ENCODE data around the gene NUTM1.

DNA sequence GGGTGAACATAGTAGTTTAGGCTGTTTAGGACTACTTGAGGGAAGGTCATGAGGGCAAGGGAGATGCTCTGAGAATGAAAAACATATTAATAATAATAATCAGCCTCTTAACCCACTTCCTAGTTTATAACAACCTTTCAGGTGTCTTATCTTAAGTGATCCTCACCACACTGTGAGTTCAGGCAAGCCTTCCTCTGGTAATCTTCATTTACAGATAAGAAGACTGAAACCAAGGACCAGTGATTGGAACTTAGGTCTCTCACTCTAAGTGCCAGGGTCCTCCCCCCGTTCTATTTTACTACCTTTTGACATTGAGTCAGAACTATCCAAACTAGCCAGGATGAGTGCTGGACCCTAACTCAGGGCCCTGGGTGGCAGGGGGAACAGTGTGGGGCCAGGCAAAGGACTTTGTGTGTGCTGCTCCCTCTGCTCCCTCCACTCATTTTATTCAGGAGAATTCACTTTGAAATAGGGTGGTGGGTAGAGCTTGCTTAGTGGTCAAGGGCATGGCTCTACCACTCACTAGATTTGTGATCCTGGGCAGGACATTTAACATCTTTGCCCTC lies 5.7 kb downstream of the NUTM1 start:
- TF ChIP-seq, protein P1, sequence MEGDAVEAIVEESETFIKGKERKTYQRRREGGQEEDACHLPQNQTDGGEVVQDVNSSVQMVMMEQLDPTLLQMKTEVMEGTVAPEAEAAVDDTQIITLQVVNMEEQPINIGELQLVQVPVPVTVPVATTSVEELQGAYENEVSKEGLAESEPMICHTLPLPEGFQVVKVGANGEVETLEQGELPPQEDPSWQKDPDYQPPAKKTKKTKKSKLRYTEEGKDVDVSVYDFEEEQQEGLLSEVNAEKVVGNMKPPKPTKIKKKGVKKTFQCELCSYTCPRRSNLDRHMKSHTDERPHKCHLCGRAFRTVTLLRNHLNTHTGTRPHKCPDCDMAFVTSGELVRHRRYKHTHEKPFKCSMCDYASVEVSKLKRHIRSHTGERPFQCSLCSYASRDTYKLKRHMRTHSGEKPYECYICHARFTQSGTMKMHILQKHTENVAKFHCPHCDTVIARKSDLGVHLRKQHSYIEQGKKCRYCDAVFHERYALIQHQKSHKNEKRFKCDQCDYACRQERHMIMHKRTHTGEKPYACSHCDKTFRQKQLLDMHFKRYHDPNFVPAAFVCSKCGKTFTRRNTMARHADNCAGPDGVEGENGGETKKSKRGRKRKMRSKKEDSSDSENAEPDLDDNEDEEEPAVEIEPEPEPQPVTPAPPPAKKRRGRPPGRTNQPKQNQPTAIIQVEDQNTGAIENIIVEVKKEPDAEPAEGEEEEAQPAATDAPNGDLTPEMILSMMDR (IDR thresholded peaks at IDR 0.05) = no peak
- TF ChIP-seq EZH2 (IDR thresholded peaks at IDR 0.05; ENCODE audit: borderline replicate concordance, insufficient read depth, low read depth, low read length, poor library complexity, severe bottlenecking) = no peak

All from B cell (primary cell).